ENCODE data around the gene FBXW10B. TPM values are rescaled to one million over a fixed set of nuclear protein-coding genes. Genes with fewer than 3 reads are reported as not detected.

Gene FBXW10B
- total and polyA plus RNA-seq, 8 donors = 0.31 to 13.0 (median 2.4) TPM; not detected in 2

- TF ChIP-seq EP300 (IDR thresholded peaks at IDR 0.05) (no peak), POLR2A (IDR thresholded peaks at IDR 0.05) (no peak), CTCF (IDR thresholded peaks at IDR 0.05) (no peak), POLR2AphosphoS5 (IDR thresholded peaks at IDR 0.05) (no peak)
- WGBS, 5 donors = 47 to 62% (median 55%) methylated on average over 3 of the region's 3 CpGs
- no peaks in the 10 kb centered on the region for H3K9me3 ChIP-seq
- H3K4me1 ChIP-seq = peaks cover 4 to 23% (median 17%) of the 10 kb centered on the region in 4 donors
- DNase-seq = peak in 1 of 2 donors; percentile 25
- no peaks in the 10 kb centered on the region for H3K27me3 ChIP-seq
- H3K36me3 ChIP-seq = peaks cover 0 to 6% (median 0%) of the 10 kb centered on the region in 4 donors
- intact Hi-C loops (cut with DNase I; ENCODE audit: low total_unique reads) = no loop called here
- peak overlapping the region; percentile 42 to 61 (median 52) for H3K27ac ChIP-seq
- no peak overlapping the region for H3K4me3 ChIP-seq
Observed at GRCh38 chr17:15660077-15660476, 40.6 kb upstream of the FBXW10B start.

GRCh38 chr17:15659663-15660062, 40.2 kb upstream of the FBXW10B start:
- peak in 2 of 3 donors; percentile 57 to 85 for TF ChIP-seq POLR2AphosphoS5 (IDR thresholded peaks at IDR 0.05)
- no peak for TF ChIP-seq POLR2A (IDR thresholded peaks at IDR 0.05)
- Histone ChIP-seq H3K36me3 (peaks cover 0 to 6% (median 0%) of the 10 kb centered on the region in 4 donors), H3K4me3 (no peak overlapping the region), H3K27me3 (no peaks in the 10 kb centered on the region), H3K9me3 (no peaks in the 10 kb centered on the region), H3K27ac (peak overlapping the region; percentile 42 to 61 (median 52)), H3K4me1 (peaks cover 4 to 23% (median 17%) of the 10 kb centered on the region in 4 donors)
- 37 to 71% (median 52%) methylated on average over 4 of the region's 4 CpGs for WGBS, 5 donors
- DNase-seq = peak; percentile 85 to 86
- intact Hi-C loops (cut with DNase I; ENCODE audit: low total_unique reads) = no loop called here

- peaks cover 4 to 23% (median 17%) of the 10 kb centered on the region in 4 donors for H3K4me1 ChIP-seq
- peak in 1 of 2 donors; percentile 24 for DNase-seq
- H3K9me3 ChIP-seq = no peaks in the 10 kb centered on the region
- no peak overlapping the region for H3K4me3 ChIP-seq
- no peak for TF ChIP-seq POLR2AphosphoS5 (IDR thresholded peaks at IDR 0.05)
- TF ChIP-seq POLR2A (IDR thresholded peaks at IDR 0.05) = no peak
- TF ChIP-seq CTCF (IDR thresholded peaks at IDR 0.05) = no peak
- TF ChIP-seq EP300 (IDR thresholded peaks at IDR 0.05) = no peak
- peaks cover 0 to 2% (median 0%) of the 10 kb centered on the region in 4 donors for H3K36me3 ChIP-seq
- WGBS, 5 donors = 70 to 87% (median 78%) methylated on average over 6 of the region's 6 CpGs
- no peaks in the 10 kb centered on the region for H3K27me3 ChIP-seq
- H3K27ac ChIP-seq = peak overlapping the region; percentile 33 to 61 (median 52)
- intact Hi-C loops (cut with DNase I; ENCODE audit: low total_unique reads) = no loop called here
Observed at GRCh38 chr17:15659236-15659635, 39.7 kb upstream of the FBXW10B start.

GRCh38 chr17:15658296-15658695, 38.8 kb upstream of the FBXW10B start:
- 85 to 93% (median 92%) methylated on average over 3 of the region's 3 CpGs for WGBS, 5 donors
- Histone ChIP-seq H3K27me3 (no peaks in the 10 kb centered on the region), H3K9me3 (no peaks in the 10 kb centered on the region), H3K27ac (peak overlapping the region in 4 of 5 donors; percentile 42 to 61 (median 56)), H3K4me3 (no peak overlapping the region), H3K4me1 (peaks cover 4 to 23% (median 17%) of the 10 kb centered on the region in 4 donors), H3K36me3 (no peaks in the 10 kb centered on the region)
- intact Hi-C loops (cut with DNase I; ENCODE audit: low total_unique reads) = no loop called here
- DNase-seq = no peak
- TF ChIP-seq POLR2A (IDR thresholded peaks at IDR 0.05) (no peak), CTCF (IDR thresholded peaks at IDR 0.05) (no peak), EP300 (IDR thresholded peaks at IDR 0.05) (no peak), POLR2AphosphoS5 (IDR thresholded peaks at IDR 0.05) (no peak)

- TF ChIP-seq POLR2A (IDR thresholded peaks at IDR 0.05) = no peak
- TF ChIP-seq POLR2AphosphoS5 (IDR thresholded peaks at IDR 0.05) = no peak
- no peak for TF ChIP-seq EP300 (IDR thresholded peaks at IDR 0.05)
- no peak for TF ChIP-seq CTCF (IDR thresholded peaks at IDR 0.05)
- no peak overlapping the region for H3K4me3 ChIP-seq
- peak overlapping the region in 2 of 5 donors; percentile 42 to 47 for H3K27ac ChIP-seq
- no peaks in the 10 kb centered on the region for H3K36me3 ChIP-seq
- no peaks in the 10 kb centered on the region for H3K9me3 ChIP-seq
- peaks cover 4 to 23% (median 17%) of the 10 kb centered on the region in 4 donors for H3K4me1 ChIP-seq
- no peaks in the 10 kb centered on the region for H3K27me3 ChIP-seq
- no peak for DNase-seq
- intact Hi-C loops (cut with DNase I; ENCODE audit: low total_unique reads) = no loop called here
Observed at GRCh38 chr17:15657868-15658267, 38.4 kb upstream of the FBXW10B start.
